SK-N-DZ (cell line): ENCODE results near the gene PRR33.

Experiments used
- DNase-seq: peaks from one replicate; pipeline ENCODE4 v3.0.0-alpha.2; 2015; ENCODE audit warnings: low spot score

Gene PRR33

GRCh38 chr11:1928470-1928890, 36.8 kb upstream of the PRR33 start:
- no peak for DNase-seq

- DNase-seq: no peak
These were observed 36.3 kb upstream of the PRR33 start for GRCh38 chr11:1927848-1928469.

GRCh38 chr11:1927026-1927847, 35.5 kb upstream of the PRR33 start:
- no peak for DNase-seq

GRCh38 chr11:1926156-1927025, 34.7 kb upstream of the PRR33 start:
- DNase-seq: no peak

- DNase-seq: no peak
These were observed 33.9 kb upstream of the PRR33 start for GRCh38 chr11:1925373-1926155.

- DNase-seq: no peak
These were observed 33.1 kb upstream of the PRR33 start for GRCh38 chr11:1924646-1925372.

- no peak for DNase-seq
These were observed 32.5 kb upstream of the PRR33 start for GRCh38 chr11:1924181-1924580.

GRCh38 chr11:1923201-1923956, 31.7 kb upstream of the PRR33 start:
- DNase-seq: no peak

GRCh38 chr11:1922481-1923081, 30.9 kb upstream of the PRR33 start:
- DNase-seq: no peak

GRCh38 chr11:1921574-1922141, 30.0 kb upstream of the PRR33 start:
- no peak for DNase-seq

- DNase-seq: no peak
These were observed 29.3 kb upstream of the PRR33 start for GRCh38 chr11:1920909-1921573.

GRCh38 chr11:1920128-1920908, 28.6 kb upstream of the PRR33 start:
- no peak for DNase-seq

- no peak for DNase-seq
These were observed 27.9 kb upstream of the PRR33 start, which contains the start of gene TNNT3 for GRCh38 chr11:1919391-1920127. TSS of gene TNNT3 (plus strand) at chr11:1919703. CDS start at chr11:1922875, 3,172 bp downstream.

GRCh38 chr11:1918436-1919315, 27.0 kb upstream of the PRR33 start:
- no peak for DNase-seq

GRCh38 chr11:1917523-1918435, 26.1 kb upstream of the PRR33 start:
- no peak for DNase-seq
